Activated CD4-positive, alpha-beta T cell treated with anti-CD3 and anti-CD28 coated beads, Interleukin-2, amount 50 U/mL, for 48 hours (primary cell): ENCODE measurements around the gene CELF1.
A peak's percentile ranks its signal among the peaks of the same experiment; 100 is the strongest.
"Not testable (repeated sequence)": the region's sequence is repeated elsewhere in the genome, so short reads cannot be mapped to it uniquely, and the experiment has no call there.

Experiments used
- DNase-seq, 2 experiments: peaks; one replicate each; pipeline ENCODE4 v3.0.0-alpha.2; 2020

CELF1 gene

GRCh38 chr11:47572715-47573255 lies 19.9 kb upstream of the CELF1 start:
- no peak for DNase-seq

DNA sequence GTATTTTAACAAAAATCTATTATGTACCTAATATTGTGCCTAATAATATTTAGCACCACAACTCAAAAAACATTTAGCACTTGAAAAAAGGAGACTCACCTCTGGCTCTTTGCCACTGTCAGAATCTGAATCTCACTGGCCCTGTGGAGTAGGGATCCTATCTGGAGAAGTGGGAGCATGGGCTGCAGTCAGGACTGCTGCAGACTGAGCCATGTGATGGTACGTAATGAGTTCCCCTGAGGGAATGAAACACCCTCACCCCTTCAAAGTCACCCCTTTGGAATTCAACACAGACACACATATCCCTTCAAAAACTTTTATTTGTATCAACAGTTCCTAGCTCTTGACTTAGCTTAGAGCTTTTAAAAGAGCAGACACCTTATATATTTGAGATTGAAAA lies 19.0 kb upstream of the CELF1 start:
- no peak for DNase-seq

DNA sequence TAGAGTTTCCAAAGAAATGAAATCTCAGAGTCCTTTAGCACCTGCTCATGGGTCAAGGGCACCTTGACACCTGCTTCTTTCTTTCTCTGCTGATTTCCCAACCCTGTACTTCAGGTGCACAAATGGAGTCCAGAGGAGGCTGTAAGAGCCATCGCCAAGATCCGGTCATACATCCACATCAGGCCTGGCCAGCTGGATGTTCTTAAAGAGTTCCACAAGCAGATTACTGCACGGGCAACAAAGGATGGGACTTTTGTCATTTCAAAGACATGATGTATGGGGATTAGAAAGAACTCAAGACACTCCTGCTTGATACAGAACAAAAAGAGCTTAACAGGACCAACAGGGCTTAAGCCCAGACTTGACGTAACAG lies 18.4 kb upstream of the CELF1 start:
- DNase-seq = no peak

GRCh38 chr11:47570651-47571356 lies 17.9 kb upstream of the CELF1 start:
- no peak for DNase-seq

- no peak for DNase-seq
Observed at GRCh38 chr11:47569646-47570045, 16.7 kb upstream of the CELF1 start.

- DNase-seq = peak; percentile 24 to 36
Observed at GRCh38 chr11:47566149-47566698, 13.3 kb upstream of the CELF1 start.

DNA sequence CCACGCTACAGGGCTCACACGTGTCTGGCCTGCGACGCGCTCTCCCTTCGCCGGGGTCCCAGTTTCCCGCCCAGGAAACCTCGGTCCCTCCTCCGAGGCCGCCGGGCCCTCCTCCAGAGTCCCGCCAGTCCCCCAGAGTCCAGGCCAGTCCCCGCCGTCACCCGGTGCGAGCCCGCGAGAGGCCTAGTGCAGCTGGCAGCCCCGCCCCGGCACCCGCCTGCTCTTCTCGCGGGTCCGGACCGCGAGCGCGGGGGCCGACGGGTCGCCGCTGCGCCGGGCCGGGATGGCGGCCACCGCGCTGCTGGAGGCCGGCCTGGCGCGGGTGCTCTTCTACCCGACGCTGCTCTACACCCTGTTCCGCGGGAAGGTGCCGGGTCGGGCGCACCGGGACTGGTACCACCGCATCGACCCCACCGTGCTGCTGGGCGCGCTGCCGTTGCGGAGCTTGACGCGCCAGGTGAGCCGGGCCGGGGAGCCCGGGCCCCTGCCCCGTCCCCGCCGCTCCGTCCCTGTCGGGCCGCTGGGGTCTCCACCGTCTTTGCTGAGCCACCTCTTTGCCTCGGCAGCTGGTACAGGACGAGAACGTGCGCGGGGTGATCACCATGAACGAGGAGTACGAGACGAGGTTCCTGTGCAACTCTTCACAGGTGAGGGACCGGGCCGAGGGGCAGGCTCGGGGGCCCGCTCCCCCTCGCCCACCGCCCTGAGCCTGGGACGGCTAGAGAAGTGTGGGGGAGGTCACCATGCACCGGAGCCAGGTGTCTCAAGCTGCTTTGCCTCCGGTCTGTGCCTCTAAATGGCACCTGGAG lies 12.6 kb upstream of the CELF1 start, which contains the start of gene PTPMT1:
PTPMT1 (plus strand) TSS at position 260 of the 809 bp plus-strand sequence; CDS start at position 284, 24 bp downstream.
- DNase-seq = peak; percentile 67 to 75

- no peak for DNase-seq
Observed at GRCh38 chr11:47564933-47565339, 12.0 kb upstream of the CELF1 start.

DNA sequence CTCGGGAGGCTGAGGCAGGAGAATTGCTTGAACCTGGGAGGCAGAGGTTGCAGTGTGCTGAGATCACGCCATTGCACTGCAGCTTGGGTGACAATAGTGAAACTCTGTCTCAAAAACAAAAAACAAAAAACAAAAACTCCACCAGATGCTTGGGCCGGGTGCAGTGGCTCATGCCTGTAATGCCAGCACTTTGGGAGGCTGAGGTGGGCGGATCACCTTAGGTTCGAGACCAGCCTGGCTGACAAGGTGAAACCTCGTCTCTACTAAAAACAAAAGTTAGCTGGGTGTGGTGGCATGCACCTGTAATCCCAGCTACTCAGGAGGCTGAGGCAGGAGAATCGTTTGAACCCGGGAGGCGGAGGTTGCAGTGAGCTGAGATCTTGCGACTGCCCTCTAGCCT lies 11.4 kb upstream of the CELF1 start:
- DNase-seq = not testable (repeated sequence)

- not testable (repeated sequence) for DNase-seq
Observed at GRCh38 chr11:47562393-47562792, 9.5 kb upstream of the CELF1 start.

- no peak for DNase-seq
Observed at GRCh38 chr11:47560426-47560825, 7.5 kb upstream of the CELF1 start.

- no peak for DNase-seq
Observed at GRCh38 chr11:47558695-47559094, 5.8 kb upstream of the CELF1 start.

DNA sequence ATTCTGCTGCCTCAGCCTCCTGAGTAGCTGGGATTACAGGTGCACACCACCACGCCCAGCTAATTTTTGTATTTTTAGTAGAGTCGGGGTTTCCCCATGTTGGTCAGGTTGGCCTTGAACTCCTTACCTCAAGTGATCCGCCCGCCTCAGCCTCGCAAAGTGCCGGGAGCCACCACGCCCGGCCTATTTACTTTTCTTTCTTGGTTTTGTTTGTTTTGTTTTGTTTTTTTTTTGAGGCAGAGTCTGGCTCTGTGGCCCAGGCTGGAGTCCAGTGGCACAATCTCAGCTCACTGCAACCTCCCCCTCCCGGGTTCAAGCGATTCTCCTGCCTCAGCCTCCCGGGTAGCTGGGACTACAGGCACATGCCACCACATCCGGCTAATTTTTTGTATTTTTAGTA lies 4.1 kb upstream of the CELF1 start:
- DNase-seq = not testable (repeated sequence)

DNA sequence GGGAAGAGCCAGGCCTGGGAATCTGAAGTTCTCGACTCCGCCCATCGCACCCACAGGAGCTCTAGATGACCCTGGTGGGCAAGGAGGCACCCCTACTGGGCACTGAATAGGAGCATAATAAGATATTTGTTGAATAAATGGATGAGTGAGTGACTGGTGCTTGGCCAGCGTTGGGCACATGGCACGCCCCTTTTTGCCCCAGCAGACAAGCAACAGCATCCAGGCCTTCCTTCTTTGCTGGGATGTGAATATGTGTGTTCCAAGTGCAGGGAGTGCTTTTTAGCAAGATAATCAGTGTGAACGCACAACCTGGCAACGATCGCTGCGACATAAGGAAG lies 443 bp upstream of the CELF1 start:
- DNase-seq = no peak

DNA sequence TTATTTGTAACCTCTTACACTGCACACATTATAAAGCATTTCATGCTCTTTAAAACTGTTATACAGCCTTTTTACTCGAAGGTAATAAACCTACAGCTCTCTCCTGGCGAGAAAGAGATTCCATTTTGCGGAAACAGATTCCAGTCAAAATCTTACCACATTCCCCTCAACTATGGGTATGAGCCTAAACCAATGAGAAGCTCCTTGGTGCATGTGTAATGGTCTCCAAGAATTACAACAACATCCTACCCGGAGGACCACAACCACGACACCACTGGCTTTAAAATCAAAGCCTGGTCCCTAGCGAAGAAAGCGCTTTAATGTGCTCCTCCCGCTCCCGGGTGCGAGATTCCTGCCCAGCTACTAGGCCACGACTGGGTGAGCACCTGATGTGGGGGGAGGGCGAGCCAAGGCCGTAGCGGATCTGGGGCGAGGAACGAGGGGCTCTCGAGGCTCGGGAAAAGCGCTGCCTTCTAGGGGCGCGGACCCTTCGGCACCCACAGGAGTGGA lies 821 bp downstream of the CELF1 start:
- peak; percentile 26 to 39 for DNase-seq

DNA sequence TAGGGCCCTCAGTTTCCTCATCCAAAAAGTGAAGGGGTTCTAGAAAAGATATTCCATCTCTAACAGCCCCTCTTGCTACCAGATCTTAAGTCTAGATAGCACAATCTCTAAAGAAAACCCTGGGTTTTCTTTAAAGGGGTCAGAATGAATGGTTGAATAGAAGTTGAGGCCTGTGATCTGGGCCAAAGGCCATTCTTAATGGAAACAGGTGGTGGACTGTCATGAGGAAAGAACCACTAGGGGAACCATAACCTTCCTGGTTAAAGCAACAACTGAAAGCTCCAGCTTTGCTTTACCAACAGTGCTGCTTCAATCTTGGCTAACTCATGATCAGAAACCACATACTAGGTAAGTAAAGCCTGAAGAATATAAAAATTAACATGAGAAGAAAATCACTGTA lies 1.8 kb downstream of the CELF1 start:
- DNase-seq = no peak

- no peak for DNase-seq
Observed at GRCh38 chr11:47550288-47551047, 2.5 kb downstream of the CELF1 start.

DNA sequence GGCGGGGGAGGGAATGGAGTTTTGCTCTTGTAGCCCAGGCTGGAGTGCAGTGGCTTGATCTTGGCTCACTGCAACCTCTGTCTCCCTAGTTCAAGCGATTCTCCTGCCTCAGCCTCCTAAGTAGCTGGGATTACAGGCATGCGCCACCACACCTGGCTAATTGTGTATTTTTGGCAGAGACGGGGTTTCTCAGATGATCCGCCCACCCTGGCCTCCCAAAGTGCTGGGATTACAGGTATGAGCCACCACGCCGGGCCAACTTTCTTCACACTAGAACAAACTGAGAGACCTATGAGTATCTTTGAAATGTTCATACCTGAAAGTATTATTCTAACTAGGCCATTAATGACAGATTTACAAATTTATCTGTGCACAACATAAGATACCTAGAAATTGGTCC lies 6.7 kb downstream of the CELF1 start:
- DNase-seq = not testable (repeated sequence)

GRCh38 chr11:47545298-47545697 lies 7.6 kb downstream of the CELF1 start:
- no peak for DNase-seq

GRCh38 chr11:47541070-47541469 lies 11.9 kb downstream of the CELF1 start:
- no peak for DNase-seq

- DNase-seq = no peak
Observed at GRCh38 chr11:47539681-47540039, 13.3 kb downstream of the CELF1 start.

DNA sequence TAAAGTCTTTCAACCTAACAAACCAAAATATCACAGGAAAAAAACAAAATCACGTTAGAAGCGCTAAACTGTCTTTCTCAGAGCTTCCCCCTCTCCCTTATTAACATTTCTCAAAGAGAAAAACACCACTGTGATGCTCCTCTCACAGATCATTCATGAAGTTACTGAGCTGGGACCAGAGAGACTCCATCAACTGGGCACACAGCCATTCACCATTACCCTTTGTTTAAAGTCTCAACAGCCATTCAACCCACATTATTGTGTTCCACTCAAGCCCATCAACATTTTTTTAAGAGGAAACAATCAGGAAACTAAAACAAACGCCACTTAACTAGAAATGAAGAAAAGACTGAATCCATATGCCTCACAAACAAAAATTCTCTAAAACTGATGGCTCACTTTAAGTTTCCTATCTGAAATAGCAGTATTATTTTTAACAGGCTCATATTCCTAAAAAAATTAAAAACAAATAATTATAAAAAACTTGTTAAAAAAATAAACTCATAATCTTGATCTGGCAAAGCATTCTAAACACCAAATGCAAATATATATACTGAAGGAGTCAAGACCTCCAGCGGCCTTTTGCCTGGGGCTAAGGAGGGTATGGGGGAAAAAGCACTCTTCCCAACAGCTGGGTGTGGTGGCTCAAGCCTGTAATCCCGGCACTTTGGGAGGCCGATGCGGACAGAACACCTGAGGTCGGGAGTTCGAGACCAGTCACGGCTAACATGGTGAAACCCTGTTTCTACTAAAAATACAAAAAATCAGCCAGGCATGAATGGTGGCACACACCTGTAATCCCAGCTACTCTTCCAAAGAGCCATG lies 14.0 kb downstream of the CELF1 start:
- no peak for DNase-seq
